NCI-H345 treated with DMSO at 0.1 percent for 48 hours (cell line): Measurements from ENCODE around the gene IKZF3.
"Not testable (repeated sequence)": the region's sequence is repeated elsewhere in the genome, so short reads cannot be mapped to it uniquely, and the experiment has no call there.

Experiments
- DNase-seq: peaks from one replicate; lab custom pipeline; 2025; ENCODE audit not compliant: unreplicated experiment; lab: John Stamatoyannopoulos, UW

The IKZF3 gene

DNA sequence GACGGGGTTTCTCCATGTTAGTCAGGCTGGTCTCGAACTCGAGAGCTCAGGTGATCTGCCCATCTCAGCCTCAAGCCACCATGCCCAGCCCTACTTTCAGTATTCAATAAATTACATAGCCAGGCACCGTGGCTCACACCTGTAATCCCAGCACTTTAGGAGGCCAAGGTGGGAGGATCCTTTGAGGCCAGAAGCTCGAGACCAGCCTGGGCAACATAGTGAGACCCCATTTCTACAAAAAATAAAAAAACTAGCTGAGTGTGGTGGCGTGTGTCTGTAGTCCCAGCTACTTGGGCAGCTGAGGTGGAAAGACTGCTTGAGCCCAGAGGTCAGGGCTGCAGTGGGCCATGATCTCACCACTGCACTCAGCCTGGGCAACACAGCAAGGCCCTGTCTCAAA lies 142.0 kb downstream of the IKZF3 start:
- no peak for DNase-seq

DNA sequence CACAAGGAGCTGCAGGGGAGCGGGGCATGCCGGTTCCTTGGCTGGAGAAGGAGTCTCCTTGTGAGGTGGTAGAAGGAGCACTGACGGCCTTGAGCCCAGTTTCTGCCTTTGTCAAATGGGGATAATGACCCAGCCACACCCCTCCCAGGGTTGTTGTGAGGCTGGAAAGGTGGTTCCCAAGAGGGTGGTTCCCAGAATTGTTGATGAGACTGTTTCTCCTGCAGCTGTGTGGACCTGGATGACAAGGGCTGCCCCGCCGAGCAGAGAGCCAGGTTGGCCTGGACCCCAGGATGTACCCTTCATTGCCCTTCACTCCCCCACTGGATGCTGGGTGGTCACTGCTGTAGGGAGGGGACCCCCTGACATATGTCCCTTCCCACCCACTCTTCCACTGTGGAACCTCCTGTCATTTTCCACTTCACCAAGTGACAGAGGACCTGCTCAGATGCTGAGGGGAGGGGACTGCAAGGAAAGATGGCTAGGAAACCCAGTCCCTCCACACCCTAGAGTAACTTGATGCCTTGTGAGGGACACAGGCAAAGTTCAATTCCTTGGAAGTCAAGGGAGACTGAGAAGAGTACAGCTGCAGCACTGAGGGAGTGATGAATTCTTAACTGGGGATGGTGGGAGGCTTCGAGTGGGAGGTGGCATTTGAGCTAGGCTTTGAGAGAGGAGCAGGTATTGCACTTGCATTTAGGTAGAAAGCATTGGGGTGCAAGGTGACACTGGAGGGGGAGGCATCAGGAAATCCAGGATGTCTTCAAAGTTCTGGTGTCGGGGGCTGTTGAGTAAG lies 144.4 kb downstream of the IKZF3 start:
- no peak for DNase-seq

DNA sequence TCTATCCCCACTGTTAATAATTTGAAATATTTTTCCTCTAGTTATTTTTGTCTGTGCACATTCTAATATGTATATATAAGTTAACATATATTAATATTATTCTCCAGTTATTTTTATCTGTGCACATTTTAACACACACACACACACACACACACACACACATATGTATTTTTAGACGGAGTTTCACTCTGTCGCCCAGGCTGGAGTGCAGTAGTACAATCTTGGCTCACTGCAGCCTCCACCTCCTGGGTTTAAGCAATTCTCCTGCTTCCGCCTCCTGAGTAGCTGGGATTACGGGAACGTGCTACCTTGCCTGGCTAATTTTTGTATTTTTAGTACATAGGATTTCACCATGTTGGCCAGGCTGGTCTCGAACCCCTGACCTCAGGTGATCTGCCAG lies 146.5 kb downstream of the IKZF3 start:
- no peak for DNase-seq

DNA sequence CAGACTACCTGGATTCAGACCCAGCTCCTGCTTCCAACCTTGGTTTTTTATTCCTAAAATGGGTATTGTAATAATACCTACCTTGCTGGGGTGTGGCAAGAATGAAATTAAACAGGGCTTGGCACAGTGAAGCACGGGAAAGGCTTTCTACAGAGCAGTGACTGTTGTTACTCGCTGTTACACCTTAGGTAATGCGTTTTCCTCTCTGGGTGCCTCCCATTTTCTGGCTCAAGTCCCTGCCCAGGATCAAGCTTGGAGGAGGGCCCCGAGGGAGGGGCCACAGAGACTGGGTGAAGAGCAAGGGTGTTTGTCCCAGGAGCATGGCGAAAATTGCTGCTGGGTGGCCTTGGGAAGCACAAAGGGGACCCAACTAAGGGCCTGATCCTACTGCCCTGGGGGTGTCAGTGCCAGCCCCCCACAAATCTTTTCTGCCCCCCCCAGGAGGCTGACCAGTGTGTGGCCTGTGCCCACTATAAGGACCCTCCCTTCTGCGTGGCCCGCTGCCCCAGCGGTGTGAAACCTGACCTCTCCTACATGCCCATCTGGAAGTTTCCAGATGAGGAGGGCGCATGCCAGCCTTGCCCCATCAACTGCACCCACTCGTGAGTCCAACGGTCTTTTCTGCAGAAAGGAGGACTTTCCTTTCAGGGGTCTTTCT lies 147.1 kb downstream of the IKZF3 start:
- no peak for DNase-seq

DNA sequence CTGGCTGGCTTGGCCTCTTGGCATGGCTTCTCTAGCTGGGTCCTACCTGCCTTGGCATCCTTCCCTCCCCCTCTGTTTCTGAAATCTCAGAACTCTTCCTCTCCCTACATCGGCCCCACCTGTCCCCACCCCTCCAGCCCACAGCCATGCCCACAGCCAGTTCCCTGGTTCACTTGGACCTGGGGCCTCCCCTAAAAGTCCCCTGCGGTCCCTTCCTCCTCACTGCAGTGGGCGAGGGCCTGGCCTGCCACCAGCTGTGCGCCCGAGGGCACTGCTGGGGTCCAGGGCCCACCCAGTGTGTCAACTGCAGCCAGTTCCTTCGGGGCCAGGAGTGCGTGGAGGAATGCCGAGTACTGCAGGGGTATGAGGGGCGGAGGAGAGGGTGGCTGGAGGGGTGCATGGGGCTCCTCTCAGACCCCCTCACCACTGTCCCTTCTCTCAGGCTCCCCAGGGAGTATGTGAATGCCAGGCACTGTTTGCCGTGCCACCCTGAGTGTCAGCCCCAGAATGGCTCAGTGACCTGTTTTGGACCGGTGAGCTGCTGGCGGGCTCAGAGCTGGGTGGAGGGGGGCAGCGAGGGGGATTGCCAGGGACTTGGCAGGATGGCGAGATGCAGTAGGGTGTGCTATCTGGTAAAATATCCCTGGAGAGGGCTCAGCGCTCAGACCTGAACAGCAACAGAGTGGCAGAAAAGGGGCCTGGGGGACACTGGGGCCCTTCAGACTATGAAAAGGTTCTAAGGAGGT lies 147.9 kb downstream of the IKZF3 start:
- no peak for DNase-seq

DNA sequence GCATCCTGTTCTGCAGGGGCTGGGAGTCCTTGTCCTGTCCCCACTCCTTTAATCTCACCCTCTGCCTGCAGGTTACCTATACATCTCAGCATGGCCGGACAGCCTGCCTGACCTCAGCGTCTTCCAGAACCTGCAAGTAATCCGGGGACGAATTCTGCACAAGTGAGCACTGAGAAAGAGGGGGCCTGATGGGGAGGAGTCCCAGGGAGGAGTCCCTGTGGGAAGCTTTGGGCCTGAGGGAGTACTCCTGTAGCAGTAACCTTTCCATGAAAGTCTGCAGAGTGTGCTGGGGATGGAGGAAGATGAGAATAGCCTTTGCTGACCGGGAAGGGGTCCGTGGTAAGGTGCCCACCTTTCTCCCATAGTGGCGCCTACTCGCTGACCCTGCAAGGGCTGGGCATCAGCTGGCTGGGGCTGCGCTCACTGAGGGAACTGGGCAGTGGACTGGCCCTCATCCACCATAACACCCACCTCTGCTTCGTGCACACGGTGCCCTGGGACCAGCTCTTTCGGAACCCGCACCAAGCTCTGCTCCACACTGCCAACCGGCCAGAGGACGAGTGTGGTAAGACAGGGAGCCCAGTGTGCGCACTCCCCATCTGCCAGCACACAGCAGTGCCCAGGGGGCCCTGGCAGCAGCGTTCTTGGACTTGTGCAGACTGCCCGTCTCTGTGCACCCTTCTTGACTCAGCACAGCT lies 148.6 kb downstream of the IKZF3 start:
- no peak for DNase-seq

DNA sequence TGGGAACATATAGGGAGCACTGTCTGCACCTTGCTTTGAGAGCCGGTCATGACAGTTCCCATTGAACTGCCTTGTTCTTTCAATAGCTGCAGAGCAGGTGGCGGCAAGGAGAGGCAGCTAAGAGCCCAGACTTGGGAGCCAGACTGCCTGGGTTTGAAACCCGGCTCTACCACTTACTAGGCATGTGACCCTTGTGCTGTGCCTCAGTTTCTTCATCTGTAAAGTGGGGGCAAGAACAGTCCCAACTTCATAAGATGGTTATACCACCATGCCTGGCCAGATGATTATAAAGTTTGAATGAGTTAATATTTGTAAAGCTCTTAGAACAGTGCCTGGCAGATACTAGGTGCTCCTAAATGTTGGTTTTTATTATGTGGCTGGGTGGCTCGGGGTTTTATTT lies 149.9 kb downstream of the IKZF3 start:
- DNase-seq = no peak

DNA sequence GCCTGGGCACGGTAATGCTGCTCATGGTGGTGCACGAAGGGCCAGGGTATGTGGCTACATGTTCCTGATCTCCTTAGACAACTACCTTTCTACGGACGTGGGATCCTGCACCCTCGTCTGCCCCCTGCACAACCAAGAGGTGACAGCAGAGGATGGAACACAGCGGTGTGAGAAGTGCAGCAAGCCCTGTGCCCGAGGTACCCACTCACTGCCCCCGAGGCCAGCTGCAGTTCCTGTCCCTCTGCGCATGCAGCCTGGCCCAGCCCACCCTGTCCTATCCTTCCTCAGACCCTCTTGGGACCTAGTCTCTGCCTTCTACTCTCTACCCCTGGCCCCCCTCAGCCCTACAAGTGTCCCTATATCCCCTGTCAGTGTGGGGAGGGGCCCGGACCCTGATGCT lies 152.3 kb downstream of the IKZF3 start:
- DNase-seq = no peak

DNA sequence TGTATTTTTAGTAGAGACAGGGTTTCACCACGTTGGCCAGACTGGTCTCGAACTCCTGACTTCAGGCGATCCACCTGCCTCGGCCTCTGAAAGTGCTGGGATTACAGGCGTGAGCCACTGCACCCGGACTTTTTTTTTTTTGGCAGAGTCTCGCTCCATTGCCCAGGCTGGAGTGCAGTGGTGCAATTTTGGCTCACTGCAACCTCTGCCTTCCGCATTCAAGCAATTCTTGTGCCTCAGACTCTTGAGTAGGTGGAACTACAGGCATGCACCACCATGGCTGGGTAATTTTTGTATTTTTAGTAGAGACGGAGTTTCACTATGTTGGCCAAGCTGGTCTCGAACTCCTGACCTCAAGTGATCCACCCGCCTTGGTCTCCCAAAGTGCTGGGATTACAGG lies 153.0 kb downstream of the IKZF3 start:
- DNase-seq = not testable (repeated sequence)

DNA sequence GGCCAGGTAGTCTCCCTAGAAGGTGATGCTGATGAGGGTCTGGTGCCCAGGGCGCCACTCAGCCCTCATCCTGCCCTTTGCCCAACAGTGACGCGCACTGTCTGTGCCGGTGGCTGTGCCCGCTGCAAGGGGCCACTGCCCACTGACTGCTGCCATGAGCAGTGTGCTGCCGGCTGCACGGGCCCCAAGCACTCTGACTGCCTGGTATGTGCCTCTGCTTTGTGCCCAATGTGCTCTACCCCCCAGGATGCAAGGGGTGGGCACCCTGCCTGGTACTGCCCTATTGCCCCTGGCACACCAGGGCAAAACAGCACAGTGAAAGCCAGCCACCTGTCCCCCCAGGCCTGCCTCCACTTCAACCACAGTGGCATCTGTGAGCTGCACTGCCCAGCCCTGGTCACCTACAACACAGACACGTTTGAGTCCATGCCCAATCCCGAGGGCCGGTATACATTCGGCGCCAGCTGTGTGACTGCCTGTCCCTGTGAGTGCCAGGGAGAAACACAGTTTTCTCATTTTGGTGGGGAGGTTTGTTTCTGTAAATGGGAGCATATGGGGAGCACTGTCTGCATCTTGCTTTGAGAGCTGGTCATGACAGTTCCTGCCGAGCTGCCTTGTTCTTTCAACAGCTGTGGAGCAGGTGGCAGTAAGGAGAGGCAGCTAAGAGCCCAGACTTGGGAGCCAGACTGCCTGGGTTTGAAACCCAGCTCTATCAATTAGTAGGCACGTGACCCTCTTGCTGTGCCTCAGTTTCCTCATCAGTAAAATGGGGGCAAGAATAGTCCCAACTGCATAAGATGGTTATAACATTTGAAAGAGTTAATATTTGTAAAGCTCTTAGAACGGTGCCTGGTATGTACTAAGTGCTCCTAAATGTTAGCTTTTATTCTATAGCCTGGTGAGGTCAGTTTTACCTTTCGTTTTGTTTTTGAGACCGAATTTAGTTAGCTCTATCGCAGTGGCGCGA lies 153.8 kb downstream of the IKZF3 start:
- no peak for DNase-seq

DNA sequence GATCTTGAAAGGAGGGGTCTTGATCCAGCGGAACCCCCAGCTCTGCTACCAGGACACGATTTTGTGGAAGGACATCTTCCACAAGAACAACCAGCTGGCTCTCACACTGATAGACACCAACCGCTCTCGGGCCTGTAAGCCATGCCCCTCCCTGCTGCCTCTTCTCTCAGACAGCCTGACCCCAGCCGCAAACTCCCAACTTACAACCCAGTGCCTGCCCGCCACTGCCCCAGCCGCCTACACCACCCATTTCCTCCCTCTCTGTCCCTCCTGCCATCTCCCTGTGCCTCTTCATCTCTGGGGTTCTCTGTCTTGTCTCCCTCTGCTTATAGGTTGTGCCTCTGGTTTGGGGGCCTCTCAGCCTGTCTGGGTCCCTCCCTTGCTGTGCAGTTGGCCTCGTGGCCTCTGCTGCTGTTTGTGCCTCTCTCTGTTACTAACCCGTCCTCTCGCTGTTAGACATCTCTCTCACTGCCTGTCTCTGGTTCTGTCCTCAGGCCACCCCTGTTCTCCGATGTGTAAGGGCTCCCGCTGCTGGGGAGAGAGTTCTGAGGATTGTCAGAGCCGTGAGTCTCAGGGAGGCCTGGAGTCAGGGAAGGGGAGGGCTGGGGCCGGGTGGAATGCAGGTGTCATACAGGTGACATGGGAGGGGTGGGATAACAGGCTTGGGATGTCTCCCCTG lies 154.7 kb downstream of the IKZF3 start:
- no peak for DNase-seq
